ENCODE data around the gene BRINP2. TPM values are rescaled to one million over a fixed set of nuclear protein-coding genes. Genes with fewer than 3 reads are reported as not detected.

BRINP2 gene
- total and polyA plus RNA-seq, 7 experiments from 2014 or later, result not detected

- CTCF ChIA-PET, result no interaction called here
- DNase-seq (no peak), ATAC-seq (no peak)
- Histone ChIP-seq H3K27me3 (ENCODE audit: control insufficient read depth in 2 of 2, insufficient read depth in 2 of 2, low read length in 2 of 2) (no peaks in the 10 kb centered on the region), H3K4me1 (ENCODE audit: control insufficient read depth in 2 of 2, insufficient read depth in 2 of 2, low read length in 2 of 2) (no peaks in the 10 kb centered on the region), H3K9me3 (ENCODE audit: control insufficient read depth in 2 of 3, low read length in 3 of 3) (no peaks in the 10 kb centered on the region), H3K4me3 (ENCODE audit: low read length) (no peak overlapping the region), H3K36me3 (ENCODE audit: control insufficient read depth in 2 of 3, insufficient read depth in 3 of 3, low read length in 3 of 3) (no peaks in the 10 kb centered on the region), H3K27ac (ENCODE audit: low read depth, low read length) (no peak overlapping the region)
- intact Hi-C loops (cut with micrococcal nuclease), result no loop called here
- Mint-ChIP-seq H3K4me1 (no peaks in the 10 kb centered on the region), H3K4me3 (no peak overlapping the region), H3K27ac (no peak overlapping the region), H3K27me3 (no peaks in the 10 kb centered on the region), H3K9me3 (peaks cover 0 to 19% (median 6%) of the 10 kb centered on the region in 11 donors), H3K36me3 (no peaks in the 10 kb centered on the region)
- POLR2A ChIA-PET, result no interaction called here
Measured at GRCh38 chr1:177246710-177247580, 76.2 kb downstream of the BRINP2 start.

GRCh38 chr1:177247623-177248176, 76.9 kb downstream of the BRINP2 start:
- Mint-ChIP-seq H3K27me3 (peaks cover 0 to 2% (median 0%) of the 10 kb centered on the region in 5 donors), H3K4me1 (no peaks in the 10 kb centered on the region), H3K9me3 (peaks cover 0 to 13% (median 0%) of the 10 kb centered on the region in 11 donors), H3K36me3 (no peaks in the 10 kb centered on the region), H3K27ac (no peak overlapping the region), H3K4me3 (no peak overlapping the region)
- intact Hi-C loops (cut with micrococcal nuclease), result no loop called here
- H3K27me3 ChIP-seq (ENCODE audit: control insufficient read depth in 2 of 2, insufficient read depth in 2 of 2, low read length in 2 of 2), result no peaks in the 10 kb centered on the region
- ATAC-seq, result no peak
- no peak overlapping the region for H3K4me3 ChIP-seq (ENCODE audit: low read length)
- no peaks in the 10 kb centered on the region for H3K4me1 ChIP-seq (ENCODE audit: control insufficient read depth in 2 of 2, insufficient read depth in 2 of 2, low read length in 2 of 2)
- H3K27ac ChIP-seq (ENCODE audit: low read depth, low read length), result no peak overlapping the region
- no peak for DNase-seq
- H3K36me3 ChIP-seq (ENCODE audit: control insufficient read depth in 2 of 3, insufficient read depth in 3 of 3, low read length in 3 of 3), result no peaks in the 10 kb centered on the region
- CTCF ChIA-PET, result no interaction called here
- no peaks in the 10 kb centered on the region for H3K9me3 ChIP-seq (ENCODE audit: control insufficient read depth in 2 of 3, low read length in 3 of 3)
- POLR2A ChIA-PET, result no interaction called here

- no peaks in the 10 kb centered on the region for H3K36me3 ChIP-seq (ENCODE audit: control insufficient read depth in 2 of 3, insufficient read depth in 3 of 3, low read length in 3 of 3)
- no peak overlapping the region for H3K4me3 ChIP-seq (ENCODE audit: low read length)
- DNase-seq (no peak), ATAC-seq (no peak)
- no peaks in the 10 kb centered on the region for H3K9me3 ChIP-seq (ENCODE audit: control insufficient read depth in 2 of 3, low read length in 3 of 3)
- Mint-ChIP-seq H3K4me3 (no peak overlapping the region), H3K27ac (no peak overlapping the region), H3K36me3 (no peaks in the 10 kb centered on the region), H3K9me3 (peaks cover 0 to 11% (median 0%) of the 10 kb centered on the region in 11 donors), H3K27me3 (peaks cover 0 to 5% (median 0%) of the 10 kb centered on the region in 5 donors), H3K4me1 (no peaks in the 10 kb centered on the region)
- H3K27ac ChIP-seq (ENCODE audit: low read depth, low read length), result no peak overlapping the region
- H3K4me1 ChIP-seq (ENCODE audit: control insufficient read depth in 2 of 2, insufficient read depth in 2 of 2, low read length in 2 of 2), result no peaks in the 10 kb centered on the region
- H3K27me3 ChIP-seq (ENCODE audit: control insufficient read depth in 2 of 2, insufficient read depth in 2 of 2, low read length in 2 of 2), result no peaks in the 10 kb centered on the region
- ChIA-PET CTCF (no interaction called here), POLR2A (no interaction called here)
- intact Hi-C loops (cut with micrococcal nuclease), result no loop called here
Measured at GRCh38 chr1:177248258-177248657, 77.5 kb downstream of the BRINP2 start.

- H3K27ac ChIP-seq (ENCODE audit: low read depth, low read length), result no peak overlapping the region
- no peaks in the 10 kb centered on the region for H3K36me3 ChIP-seq (ENCODE audit: control insufficient read depth in 2 of 3, insufficient read depth in 3 of 3, low read length in 3 of 3)
- H3K36me3 Mint-ChIP-seq, result no peaks in the 10 kb centered on the region
- intact Hi-C loops (cut with micrococcal nuclease), result no loop called here
- peaks cover 0 to 8% (median 0%) of the 10 kb centered on the region in 11 donors for H3K9me3 Mint-ChIP-seq
- no peak overlapping the region for H3K27ac Mint-ChIP-seq
- no peaks in the 10 kb centered on the region for H3K9me3 ChIP-seq (ENCODE audit: control insufficient read depth in 2 of 3, low read length in 3 of 3)
- POLR2A ChIA-PET, result no interaction called here
- H3K27me3 ChIP-seq (ENCODE audit: control insufficient read depth in 2 of 2, insufficient read depth in 2 of 2, low read length in 2 of 2), result no peaks in the 10 kb centered on the region
- H3K4me1 Mint-ChIP-seq, result no peaks in the 10 kb centered on the region
- H3K4me3 ChIP-seq (ENCODE audit: low read length), result no peak overlapping the region
- CTCF ChIA-PET, result no interaction called here
- no peaks in the 10 kb centered on the region for H3K4me1 ChIP-seq (ENCODE audit: control insufficient read depth in 2 of 2, insufficient read depth in 2 of 2, low read length in 2 of 2)
- ATAC-seq (no peak), DNase-seq (no peak)
- H3K27me3 Mint-ChIP-seq, result peaks cover 0 to 6% (median 0%) of the 10 kb centered on the region in 5 donors
- no peak overlapping the region for H3K4me3 Mint-ChIP-seq
Measured at GRCh38 chr1:177249231-177249630, 78.5 kb downstream of the BRINP2 start.

- ATAC-seq (no peak), DNase-seq (no peak)
- peaks cover 0 to 9% (median 5%) of the 10 kb centered on the region in 5 donors for H3K27me3 Mint-ChIP-seq
- no peaks in the 10 kb centered on the region for H3K4me1 ChIP-seq (ENCODE audit: control insufficient read depth in 2 of 2, insufficient read depth in 2 of 2, low read length in 2 of 2)
- H3K27ac Mint-ChIP-seq, result no peak overlapping the region
- H3K9me3 ChIP-seq (ENCODE audit: control insufficient read depth in 2 of 3, low read length in 3 of 3), result no peaks in the 10 kb centered on the region
- intact Hi-C loops (cut with micrococcal nuclease), result no loop called here
- no peak overlapping the region for H3K4me3 Mint-ChIP-seq
- no peak overlapping the region for H3K27ac ChIP-seq (ENCODE audit: low read depth, low read length)
- no peaks in the 10 kb centered on the region for H3K4me1 Mint-ChIP-seq
- ChIA-PET CTCF (no interaction called here), POLR2A (no interaction called here)
- peaks cover 0 to 15% (median 2%) of the 10 kb centered on the region in 11 donors for H3K9me3 Mint-ChIP-seq
- no peaks in the 10 kb centered on the region for H3K36me3 ChIP-seq (ENCODE audit: control insufficient read depth in 2 of 3, insufficient read depth in 3 of 3, low read length in 3 of 3)
- H3K4me3 ChIP-seq (ENCODE audit: low read length), result no peak overlapping the region
- H3K27me3 ChIP-seq (ENCODE audit: control insufficient read depth in 2 of 2, insufficient read depth in 2 of 2, low read length in 2 of 2), result no peaks in the 10 kb centered on the region
- no peaks in the 10 kb centered on the region for H3K36me3 Mint-ChIP-seq
Measured at GRCh38 chr1:177252877-177253276, 82.1 kb downstream of the BRINP2 start.

- Histone ChIP-seq H3K4me3 (ENCODE audit: low read length) (no peak overlapping the region), H3K27me3 (ENCODE audit: control insufficient read depth in 2 of 2, insufficient read depth in 2 of 2, low read length in 2 of 2) (no peaks in the 10 kb centered on the region), H3K27ac (ENCODE audit: low read depth, low read length) (no peak overlapping the region), H3K9me3 (ENCODE audit: control insufficient read depth in 2 of 3, low read length in 3 of 3) (no peaks in the 10 kb centered on the region), H3K4me1 (ENCODE audit: control insufficient read depth in 2 of 2, insufficient read depth in 2 of 2, low read length in 2 of 2) (no peaks in the 10 kb centered on the region), H3K36me3 (ENCODE audit: control insufficient read depth in 2 of 3, insufficient read depth in 3 of 3, low read length in 3 of 3) (no peaks in the 10 kb centered on the region)
- H3K9me3 Mint-ChIP-seq, result peaks cover 0 to 15% (median 2%) of the 10 kb centered on the region in 11 donors
- ATAC-seq, result no peak
- POLR2A ChIA-PET, result no interaction called here
- DNase-seq, result no peak
- H3K27ac Mint-ChIP-seq, result no peak overlapping the region
- CTCF ChIA-PET, result no interaction called here
- H3K27me3 Mint-ChIP-seq, result peaks cover 0 to 9% (median 5%) of the 10 kb centered on the region in 5 donors
- H3K4me1 Mint-ChIP-seq, result no peaks in the 10 kb centered on the region
- intact Hi-C loops (cut with micrococcal nuclease), result no loop called here
- no peak overlapping the region for H3K4me3 Mint-ChIP-seq
- H3K36me3 Mint-ChIP-seq, result no peaks in the 10 kb centered on the region
Measured at GRCh38 chr1:177255411-177255810, 84.7 kb downstream of the BRINP2 start.

All from naive thymus-derived CD4-positive, alpha-beta T cell (primary cell).